ENCODE data around the gene LMAN2.

DNA sequence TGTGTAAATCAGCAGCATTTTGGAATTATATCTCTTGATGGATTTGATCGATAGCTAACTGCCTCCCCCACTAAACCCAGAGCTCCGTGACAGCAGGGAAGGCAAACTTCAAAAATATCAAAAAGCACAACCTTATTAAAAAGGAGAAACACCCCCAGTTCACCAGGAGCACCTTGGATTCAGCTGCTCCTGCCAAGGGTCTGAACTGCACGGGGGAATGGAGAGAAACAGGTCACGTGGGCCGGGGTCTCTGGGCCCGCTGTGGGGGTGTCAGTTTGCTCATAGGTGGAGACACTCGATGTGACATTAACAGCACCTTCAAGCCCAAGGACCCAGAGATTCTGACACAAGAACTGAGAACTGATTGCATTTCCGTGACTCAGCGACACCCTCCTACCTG lies 31.7 kb upstream of the LMAN2 start:
- TF ChIP-seq CTCF (IDR thresholded peaks at IDR 0.05; ENCODE audit: insufficient read depth, low read length, poor library complexity, severe bottlenecking) (no peak), EZH2phosphoT487 (conservative IDR thresholded peaks at IDR 0.05; ENCODE audit: low read length) (no peak)

Data from SU-DHL-6 (cell line).